Measurements from ENCODE around the gene DHDDS.
A peak's percentile ranks its signal among the peaks of the same experiment; 100 is the strongest.

DHDDS gene

DNA sequence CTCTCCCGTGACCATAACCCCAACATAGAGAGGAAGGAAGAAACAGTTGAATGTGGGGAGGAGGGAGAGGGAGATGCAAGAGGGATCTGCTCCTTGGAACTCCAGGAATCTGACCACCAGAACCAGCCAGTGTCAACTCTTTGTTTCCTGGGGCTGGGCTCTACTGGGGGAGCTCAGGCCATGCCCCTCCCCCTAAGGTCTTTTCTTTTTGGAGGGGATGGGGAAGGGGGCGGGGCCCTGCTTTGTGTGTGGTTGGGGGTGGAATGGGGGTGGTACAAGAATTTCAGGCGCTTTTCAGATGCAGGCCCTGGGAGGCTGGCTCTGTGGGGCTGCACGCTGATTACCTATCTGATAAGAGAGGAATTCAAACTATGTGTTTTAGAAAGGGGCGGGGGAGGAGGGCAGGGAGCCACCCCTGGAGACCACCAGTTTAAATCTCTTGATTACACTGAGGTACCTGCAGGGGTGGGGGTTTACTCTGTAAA is 13.2 kb upstream of the DHDDS start:
- peak; percentile 65 for DNase-seq

DNA sequence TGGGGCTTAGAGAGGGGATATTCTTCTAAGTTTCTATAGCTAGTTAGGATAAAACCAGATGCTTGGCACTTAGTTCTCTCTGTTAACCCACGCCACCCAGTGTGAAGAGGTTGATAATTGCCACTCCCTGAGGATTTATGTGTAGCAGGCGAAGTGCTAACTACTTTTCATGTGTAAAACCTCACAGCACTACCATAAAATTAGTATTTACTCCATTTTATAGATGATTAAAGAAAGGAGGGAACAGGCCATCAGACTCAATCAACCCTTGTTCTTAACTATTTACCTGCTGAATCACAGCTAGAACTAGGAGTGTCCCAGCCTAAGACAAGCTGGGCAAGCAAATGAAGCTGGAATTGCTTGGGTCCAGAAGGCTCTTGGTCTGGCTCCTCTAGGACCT is 12.6 kb upstream of the DHDDS start:
- DNase-seq, result no peak

DNA sequence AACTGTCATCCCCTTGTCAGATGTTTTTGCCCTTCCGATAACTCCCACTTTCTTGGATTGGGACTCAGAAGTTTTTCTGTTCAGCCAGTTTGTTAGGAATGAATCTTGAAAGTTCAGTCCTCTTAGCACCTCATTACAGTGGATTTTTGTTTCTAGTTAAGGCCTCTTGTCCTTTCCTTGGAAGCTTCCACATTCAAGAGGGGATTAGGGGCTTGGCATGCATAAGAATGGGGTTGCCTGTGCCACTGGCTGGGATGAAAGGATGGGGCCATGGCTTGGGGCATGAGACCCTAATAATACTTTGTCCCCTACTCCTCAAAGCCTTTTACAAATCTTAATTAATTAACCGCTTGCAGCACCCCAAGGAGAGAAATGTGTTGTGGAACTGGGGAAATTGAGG is 2.4 kb upstream of the DHDDS start:
- no peak for DNase-seq

DNA sequence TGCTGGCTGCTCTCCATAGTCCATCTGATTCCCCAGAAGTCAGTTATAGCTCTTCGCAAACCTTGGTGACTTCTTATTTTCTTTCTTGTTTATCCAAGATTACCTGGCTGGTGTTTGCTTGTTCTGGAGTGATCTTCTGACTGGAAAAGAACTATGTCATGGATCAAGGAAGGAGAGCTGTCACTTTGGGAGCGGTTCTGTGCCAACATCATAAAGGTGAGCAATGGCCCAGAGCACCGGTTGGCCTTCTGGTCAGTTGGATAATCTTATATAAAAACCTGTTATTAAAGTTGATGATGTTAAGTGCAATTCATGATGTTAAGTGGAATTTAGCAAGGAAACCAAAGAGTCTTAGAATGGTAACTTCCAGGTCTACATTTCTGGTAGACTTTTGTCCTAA is 672 bp downstream of the DHDDS start:
- no peak for DNase-seq

DNA sequence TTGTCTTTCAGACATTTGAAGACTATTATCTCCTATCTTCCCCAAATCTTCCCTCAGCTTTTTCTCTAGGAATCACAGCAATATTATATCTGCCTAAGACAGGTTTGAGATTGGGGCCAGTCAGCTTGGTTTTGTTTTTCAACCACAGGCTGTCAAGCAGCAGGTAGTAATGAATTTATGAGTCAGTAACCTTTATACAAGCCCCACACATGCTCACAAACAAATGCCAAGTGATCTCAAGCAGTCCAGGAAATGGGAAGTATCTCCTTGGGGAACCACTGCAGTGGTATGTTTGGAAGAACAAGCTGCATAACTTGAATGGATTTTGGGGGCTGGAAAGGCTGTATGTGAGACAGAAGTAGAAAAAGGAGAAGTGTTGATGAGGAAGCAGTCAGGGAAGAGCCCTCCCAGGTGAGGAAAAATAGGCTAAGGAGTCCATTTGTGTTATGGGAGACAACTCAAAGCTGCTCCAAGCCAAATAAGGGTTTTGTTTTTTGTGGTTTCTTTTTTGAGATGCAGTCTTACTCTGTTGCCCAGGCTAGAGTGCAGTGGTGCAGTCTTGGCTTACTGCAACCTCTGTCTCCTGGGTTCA is 2.1 kb downstream of the DHDDS start:
- DNase-seq, result peak; percentile 19

DNA sequence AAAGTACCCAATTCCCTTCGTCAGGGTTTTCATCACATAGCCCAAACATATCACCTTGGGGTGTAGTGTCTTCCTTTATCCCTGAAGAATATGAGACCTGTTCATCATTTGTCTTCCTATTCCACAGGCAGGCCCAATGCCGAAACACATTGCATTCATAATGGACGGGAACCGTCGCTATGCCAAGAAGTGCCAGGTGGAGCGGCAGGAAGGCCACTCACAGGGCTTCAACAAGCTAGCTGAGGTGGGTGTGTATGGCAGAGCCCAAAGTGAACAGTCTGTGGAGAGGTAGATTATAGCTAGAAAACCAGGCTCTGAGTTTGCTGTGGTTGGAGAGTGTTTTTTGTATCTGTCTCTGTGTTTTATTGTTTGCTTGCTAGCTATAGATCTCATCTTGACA is 5.9 kb downstream of the DHDDS start:
- DNase-seq, result no peak

DNA sequence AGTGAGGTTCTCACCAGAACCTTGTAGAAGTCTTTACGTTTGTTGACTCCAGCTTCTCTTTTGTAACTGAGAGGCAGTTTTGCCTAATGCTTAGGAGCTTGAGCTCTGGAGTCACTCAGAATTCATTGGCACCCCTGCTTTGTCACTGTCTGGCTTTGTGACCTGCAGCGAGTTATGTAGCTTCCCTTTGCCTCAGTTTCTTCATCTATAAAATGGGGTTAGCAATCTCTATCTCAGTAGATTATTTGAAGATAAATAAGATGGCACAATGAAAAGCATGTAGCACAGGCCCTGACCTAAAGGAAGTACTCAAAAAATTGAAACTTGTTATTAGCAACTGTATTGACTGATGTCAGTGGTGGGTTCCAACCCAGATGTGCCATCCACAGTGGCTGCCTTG is 8.1 kb downstream of the DHDDS start:
- no peak for DNase-seq

DNA sequence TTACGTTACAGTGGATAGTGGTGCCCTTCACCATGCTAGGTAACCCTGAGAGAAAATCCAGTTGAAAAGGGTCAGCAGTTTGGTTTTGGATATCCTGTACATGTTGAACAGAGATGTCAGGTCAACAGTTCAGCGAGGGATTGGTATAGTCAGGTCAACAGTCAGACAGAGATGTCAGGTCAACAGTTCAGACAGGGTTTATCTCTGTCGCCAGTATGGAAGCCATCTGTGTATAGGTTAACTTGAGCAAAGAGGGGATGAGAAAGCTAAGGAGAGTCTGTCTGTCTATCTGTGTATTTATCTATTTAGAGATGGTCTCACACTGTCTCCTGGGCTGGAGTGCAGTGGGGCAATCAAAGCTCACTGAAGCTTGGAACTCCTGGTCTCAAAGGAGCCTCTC is 17.7 kb downstream of the DHDDS start:
- DNase-seq, result no peak

DNA sequence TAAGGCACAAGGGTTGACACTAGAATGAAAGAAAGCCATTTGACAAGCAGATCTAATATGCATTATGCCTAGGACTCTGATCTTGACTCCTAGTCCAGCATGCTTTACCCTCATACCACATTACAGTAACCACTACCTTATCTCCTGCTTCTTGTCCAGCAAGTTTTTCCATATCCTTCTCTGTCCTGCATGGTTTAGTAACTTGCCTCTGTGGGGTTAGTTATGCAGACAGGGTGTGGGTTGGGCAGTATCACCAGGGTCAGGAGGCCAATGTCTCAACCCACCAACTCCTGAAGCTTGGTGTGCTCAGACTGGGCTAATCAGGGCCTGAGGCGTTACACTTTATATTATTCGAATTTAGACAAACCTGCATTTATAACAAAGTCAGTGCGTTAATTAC is 18.8 kb downstream of the DHDDS start:
- no peak for DNase-seq

DNA sequence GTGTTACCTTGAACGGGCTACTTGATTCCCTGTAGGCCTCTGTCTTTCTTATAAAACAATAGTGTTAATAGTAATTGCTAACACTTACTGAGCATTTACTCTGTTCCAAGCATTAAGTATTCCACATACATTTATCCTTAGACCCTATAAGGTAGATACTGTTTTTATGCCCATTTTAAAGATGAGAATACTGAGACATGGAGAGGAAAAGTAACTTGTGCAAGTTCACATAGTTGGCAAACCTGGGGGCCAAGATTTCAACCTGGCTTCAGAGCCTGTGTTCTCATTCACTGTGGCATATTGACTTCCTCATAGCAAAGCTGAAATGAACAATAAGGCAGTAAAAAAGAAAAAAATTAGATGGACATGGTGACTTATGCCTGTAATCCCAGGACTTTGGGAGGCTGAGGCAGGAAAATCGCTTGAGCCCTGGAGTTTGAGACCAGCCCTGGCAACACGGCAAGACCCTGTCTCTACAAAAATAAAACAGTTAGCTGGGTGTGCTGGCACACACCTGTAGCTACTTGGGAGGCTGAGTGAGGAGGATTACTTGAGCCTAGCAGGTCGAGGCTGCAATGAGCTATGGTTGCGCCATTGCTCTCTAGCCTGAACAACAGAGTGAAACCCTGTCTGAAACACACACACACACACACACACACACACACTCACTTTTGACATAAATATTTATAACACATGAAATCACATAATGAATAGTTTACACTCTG is 20.5 kb downstream of the DHDDS start:
- DNase-seq, result no peak

DNA sequence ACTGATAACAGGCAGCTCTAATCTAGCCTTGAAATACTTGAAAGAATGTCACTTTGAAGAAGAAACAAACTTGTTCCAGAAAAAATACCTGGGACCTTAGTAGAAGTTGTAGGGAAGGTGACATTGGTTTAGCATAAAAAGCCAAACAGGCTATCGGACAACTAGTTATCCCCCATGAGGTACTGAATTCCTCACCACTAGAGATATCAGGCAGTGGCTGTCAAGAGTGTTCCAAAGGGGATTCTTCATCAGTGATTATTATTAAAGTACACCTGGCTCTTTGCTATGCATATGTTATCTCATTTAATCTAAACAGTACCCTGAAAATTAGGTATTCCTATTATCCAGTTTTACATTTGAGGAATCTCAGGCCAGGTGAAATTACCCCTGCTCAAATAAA is 27.0 kb downstream of the DHDDS start:
- DNase-seq, result no peak

DNA sequence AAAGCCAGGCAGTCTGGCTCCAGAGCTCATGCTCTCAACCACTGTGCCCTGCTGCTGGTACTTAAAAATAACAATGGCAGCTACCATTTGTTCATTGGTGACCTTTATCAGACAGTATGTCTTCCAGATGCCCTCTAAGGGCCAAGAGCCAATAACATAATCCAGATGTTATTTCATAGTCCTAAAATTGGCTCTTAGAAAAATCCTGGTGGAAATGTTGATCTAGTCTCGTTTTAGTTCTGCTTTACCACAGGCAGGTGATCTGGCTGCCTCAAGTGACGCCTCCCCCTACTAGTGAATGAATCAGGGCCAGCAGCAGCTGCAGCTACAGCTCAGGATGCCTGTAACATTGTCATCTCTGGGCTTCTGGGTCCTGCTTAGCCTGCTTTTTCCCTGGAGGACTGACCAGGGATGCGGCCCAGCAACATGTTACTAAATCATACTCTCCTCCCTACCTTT is 27.5 kb downstream of the DHDDS start:
- no peak for DNase-seq

DNA sequence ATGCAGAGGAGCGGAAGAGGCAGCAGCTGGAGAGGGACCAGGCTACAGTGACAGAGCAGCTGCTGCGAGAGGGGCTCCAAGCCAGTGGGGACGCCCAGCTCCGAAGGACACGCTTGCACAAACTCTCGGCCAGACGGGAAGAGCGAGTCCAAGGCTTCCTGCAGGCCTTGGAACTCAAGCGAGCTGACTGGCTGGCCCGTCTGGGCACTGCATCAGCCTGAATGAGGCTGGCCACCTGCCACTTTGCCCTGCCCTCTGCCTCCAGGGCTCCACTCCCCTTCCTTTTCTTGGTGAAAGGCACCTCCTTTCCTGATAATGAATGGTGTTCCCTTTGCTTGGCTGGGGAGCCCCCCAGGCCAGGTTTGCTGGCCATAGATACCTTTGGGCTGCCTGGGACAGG is 36.8 kb downstream of the DHDDS start:
- DNase-seq, result no peak

DNA sequence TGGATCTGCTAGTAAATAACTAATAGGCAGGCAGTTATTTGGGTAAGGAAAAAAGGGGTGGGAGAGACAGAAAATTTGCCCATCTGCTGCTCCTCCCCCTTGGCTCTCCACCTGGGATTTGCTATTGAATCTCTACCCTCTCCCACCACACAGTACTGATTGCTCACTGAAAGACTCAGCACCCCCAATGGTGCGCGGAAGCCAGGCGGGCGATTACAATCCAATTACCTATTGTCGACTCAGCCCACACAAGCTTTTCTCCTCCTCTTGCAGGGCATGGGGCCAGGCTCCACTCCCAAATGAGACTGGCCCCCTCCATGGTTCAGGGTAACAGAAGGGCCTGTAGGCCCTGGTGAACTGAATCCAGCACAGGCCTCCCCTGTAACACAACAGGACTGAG is 37.4 kb downstream of the DHDDS start:
- DNase-seq, result no peak

DNA sequence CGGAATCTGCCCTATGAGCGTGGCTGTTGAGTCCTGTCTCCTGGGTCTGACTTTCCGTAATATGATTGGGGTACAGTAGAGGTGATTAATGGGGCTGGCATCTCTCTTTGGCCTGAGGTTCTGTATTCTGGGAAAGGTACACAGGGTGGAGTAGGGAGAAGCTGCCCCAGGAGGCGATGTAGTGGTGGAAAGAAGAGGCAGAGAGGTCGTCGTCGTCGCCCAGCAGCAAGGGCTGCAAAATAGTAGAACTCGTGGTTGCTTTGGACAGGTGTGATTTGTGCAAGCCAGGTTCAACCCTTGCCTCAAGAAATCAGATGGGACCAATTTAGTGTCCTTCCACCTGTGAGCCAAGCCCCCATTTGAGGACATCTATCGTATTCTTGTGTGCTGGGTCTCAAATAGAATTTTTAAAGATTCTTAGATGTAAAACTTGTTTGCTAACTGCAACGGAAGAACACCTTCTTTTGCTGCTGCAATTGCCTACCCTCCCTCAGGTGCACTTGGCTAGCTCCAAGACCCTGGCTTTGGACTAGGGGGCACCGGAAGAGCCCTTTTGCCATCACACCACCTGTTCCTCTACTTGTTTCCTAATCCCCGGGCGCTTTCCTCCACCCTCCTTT is 38.9 kb downstream of the DHDDS start:
- DNase-seq, result peak; percentile 29

DNA sequence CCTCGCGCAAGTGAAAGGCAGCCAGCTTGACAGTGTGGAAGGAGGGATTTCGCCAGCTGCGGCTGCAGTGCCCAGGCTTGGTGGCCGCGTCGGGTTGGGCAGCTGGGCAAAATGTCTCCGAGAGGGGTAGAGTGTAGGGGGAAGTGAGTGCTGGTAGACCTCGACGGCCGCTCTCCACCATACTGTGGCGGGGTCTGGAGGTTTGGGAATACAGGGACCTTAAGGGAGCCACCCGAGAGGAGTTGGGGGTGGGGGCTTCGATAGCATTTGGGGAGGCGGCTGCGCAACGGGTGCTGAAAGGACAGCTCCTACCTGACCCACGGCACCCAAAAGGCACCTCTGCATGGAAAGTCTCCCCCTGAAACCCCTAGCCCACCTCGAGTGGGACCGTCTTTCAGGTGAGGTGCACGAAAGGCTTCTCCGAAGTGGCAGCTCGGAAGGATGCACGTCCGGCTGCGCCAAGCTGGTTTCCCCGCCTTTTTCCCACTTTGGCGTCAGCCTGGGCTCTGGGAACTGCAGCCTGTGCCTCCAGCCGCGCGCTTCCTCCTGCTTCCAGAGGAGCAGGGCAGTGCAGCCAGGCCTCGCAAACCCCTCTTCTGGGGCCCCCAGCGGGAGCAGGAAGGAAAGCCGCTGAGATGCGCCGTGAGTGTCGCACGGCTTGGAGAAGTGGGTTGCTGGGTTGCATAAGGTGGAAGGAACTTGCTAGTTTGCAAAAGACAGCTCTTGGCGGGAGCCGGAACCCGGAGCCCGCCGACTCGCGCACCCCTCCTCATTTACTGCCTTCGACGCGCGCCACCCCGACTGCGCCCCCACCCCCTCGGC is 39.6 kb downstream of the DHDDS start:
- peak; percentile 72 for DNase-seq

DNA sequence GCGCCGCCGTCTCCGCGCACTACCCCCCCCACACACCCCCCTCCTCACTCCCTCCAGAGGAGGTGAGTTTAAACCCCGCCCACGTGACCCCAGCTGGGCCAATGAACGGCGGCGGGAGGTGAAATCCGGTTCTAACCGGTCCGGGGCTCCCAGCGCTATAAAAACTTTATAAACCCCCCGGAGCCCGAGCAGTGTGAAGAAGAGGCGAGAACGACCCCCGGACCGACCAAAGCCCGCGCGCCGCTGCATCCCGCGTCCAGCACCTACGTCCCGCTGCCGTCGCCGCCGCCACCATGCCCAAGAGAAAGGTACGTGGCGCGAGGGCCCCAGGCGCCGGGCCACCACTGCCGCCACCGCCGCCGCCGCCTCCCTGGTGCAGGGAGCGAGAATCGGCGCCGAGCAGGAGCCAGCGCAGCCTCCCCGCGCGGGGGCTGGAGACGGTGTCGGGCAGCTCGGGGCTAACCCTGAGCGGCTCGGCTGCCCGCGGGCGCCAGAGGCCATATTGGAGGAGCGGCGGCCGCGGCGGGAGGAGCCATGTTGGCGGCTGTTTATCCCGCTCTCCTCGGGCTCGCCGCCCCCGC is 40.3 kb downstream of the DHDDS start, which contains the start of gene HMGN2:
TSS of gene HMGN2 (plus strand) at position 121 of the 581 bp plus-strand sequence. CDS start at position 294, 173 bp downstream.
- DNase-seq, result peak; percentile 78

DNA sequence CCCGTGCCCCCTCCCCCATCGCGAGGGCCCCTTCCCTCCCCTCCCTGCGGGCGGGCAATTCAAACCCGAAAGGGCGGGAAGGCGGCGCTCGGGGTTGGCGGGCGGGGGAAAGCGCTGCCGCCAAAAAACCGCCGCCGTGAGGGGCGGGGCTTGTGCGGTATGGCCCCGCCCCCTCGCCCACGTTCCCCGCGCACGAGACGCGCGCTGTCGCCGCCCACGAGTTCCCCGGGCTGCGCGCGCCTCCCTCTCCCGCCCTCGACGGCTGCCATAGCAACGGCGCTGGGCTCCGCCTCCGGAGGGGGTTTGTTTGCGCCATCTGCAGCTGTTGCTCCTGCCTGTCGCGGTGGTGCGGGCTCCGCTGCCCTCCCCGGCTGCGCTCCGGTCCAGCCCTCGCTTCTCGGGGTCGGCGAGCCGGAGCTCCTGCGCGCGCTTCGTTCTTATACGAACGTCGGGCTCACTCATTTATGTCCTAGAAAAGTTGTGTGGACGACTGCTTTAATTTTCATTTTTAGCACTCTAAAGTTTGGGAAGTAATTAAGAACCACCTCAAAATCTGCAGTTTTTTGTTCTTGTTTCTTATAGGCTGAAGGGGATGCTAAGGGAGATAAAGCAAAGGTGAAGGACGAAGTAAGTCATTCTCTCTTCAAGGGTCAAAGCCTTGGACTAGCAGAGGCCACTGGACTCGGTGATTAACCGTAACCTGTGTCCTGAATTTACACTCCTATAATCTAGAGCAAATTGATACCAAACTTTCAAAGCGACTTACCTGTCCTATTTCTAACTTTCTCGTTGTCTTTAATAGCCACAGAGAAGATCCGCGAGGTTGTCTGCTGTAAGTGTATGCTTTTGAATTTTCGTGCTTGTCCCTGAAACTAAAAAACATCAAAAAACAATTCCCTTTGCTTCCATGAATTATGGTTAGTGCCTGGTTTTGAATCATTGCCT is 41.1 kb downstream of the DHDDS start:
- DNase-seq, result peak; percentile 84

DNA sequence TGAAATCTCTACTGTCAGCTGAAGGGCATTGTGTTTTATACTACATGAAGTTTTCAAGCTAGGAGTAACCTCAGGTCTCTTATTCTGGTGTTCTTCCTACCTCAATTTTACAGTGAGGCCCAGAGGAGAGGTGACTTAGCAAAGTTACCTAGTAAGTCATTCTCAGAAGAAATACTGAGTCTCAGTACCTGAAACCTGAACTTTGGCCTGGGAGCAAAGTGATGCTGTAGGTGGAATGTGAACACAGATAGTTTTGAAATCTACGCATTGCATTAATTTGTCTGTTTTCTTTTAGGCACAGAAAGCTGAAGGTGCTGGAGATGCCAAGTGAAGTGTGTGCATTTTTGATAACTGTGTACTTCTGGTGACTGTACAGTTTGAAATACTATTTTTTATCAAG is 42.7 kb downstream of the DHDDS start:
- DNase-seq, result no peak

DNA sequence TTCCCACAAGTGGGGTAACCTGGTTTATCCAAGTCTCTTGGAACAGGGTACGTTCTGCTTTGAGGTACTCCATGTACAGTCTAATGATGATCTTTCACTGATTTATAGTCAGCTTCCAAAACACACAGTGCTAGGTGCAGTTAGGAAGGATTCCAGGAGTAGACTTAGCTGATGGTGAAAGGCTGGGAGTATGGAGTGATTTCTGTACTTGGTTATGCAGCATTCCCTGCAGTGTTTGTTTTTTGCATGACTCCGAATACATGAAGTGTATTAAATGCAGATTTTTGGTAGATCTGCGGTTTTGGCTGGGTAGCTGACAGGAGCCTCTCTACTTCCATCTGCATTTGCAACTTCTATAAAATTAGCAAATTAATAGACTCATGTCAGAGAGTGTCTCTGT is 43.9 kb downstream of the DHDDS start:
- DNase-seq, result no peak

DNA sequence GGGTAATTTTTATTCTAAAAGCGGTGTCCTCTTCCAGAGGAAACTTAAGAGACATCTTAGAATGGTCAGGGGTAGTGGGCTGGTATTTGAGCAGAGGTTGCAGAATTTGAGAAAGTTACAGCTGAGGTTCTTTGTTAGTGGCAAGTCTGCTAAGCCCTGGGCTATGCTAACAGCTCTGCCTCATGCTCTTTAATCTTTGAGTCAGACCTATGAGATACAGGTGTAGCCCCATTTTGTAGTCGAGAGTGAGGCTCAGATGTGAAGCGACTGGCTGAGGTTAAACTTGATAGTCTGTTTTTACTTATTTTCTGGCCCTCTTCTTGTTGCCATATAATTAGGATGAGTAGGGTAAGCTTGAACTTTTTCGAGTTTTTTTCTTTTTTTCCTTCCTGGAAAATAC is 44.8 kb downstream of the DHDDS start:
- no peak for DNase-seq
